HEK293 (cell line): ENCODE results near the gene BAK1.

ENCODE experiments used
- GLI4 ChIP-seq: fragments of 450-650 bp; formaldehyde crosslinking; IDR thresholded peaks from 2 replicates; pipeline ENCODE4 v1.5.1; 2016; ENCODE audit warnings: missing biosample characterization, missing genetic modification characterization
- HOXA7 ChIP-seq: sonication (generic); formaldehyde crosslinking; IDR thresholded peaks from 2 replicates; pipeline ENCODE4 v1.8.1; 2022; ENCODE audit warnings: missing genetic modification reagents, borderline replicate concordance
- KLF7 ChIP-seq: fragments of 450-650 bp; formaldehyde crosslinking; IDR thresholded peaks from 2 replicates; pipeline ENCODE4 v1.5.1; 2016; ENCODE audit warnings: missing biosample characterization, missing genetic modification characterization, borderline replicate concordance
- REPIN1 ChIP-seq: fragments of 450-650 bp; formaldehyde crosslinking; IDR thresholded peaks from 2 replicates; pipeline ENCODE4 v1.5.1; 2017; ENCODE audit warnings: missing biosample characterization, missing genetic modification characterization, low read depth
- SCRT1 ChIP-seq: fragments of 450-650 bp; formaldehyde crosslinking; IDR thresholded peaks from 2 replicates; pipeline ENCODE4 v1.5.1; 2016; ENCODE audit warnings: missing biosample characterization, missing genetic modification characterization, borderline replicate concordance
- ZFP3 ChIP-seq: fragments of 450-650 bp; formaldehyde crosslinking; IDR thresholded peaks from 2 replicates; pipeline ENCODE4 v1.5.1; 2016; ENCODE audit warnings: low read depth, missing biosample characterization, missing genetic modification characterization
- ZNF157 ChIP-seq: fragments of 450-650 bp; formaldehyde crosslinking; IDR thresholded peaks from 2 replicates; pipeline ENCODE4 v1.5.1; 2016; ENCODE audit warnings: missing biosample characterization, missing genetic modification characterization
- ZNF2 ChIP-seq: fragments of 450-650 bp; formaldehyde crosslinking; IDR thresholded peaks from 2 replicates; pipeline ENCODE4 v1.5.1; 2016; ENCODE audit warnings: missing biosample characterization, missing genetic modification characterization
- ZNF23 ChIP-seq: fragments of 450-650 bp; formaldehyde crosslinking; IDR thresholded peaks from 2 replicates; pipeline ENCODE4 v1.5.1; 2016; ENCODE audit warnings: missing biosample characterization, missing genetic modification characterization, borderline replicate concordance
- ZNF248 ChIP-seq: fragments of 450-650 bp; formaldehyde crosslinking; IDR thresholded peaks from 2 replicates; pipeline ENCODE4 v1.5.1; 2017; ENCODE audit warnings: missing biosample characterization, missing genetic modification characterization
- ZNF26 ChIP-seq: fragments of 450-650 bp; formaldehyde crosslinking; IDR thresholded peaks from 2 replicates; pipeline ENCODE4 v1.5.1; 2016; ENCODE audit warnings: missing biosample characterization, missing genetic modification characterization
- ZNF302 ChIP-seq: fragments of 450-650 bp; formaldehyde crosslinking; IDR thresholded peaks from 2 replicates; pipeline ENCODE4 v1.5.1; 2016; ENCODE audit warnings: missing biosample characterization, missing genetic modification characterization, low read depth
- ZNF335 ChIP-seq: fragments of 450-650 bp; formaldehyde crosslinking; conservative IDR thresholded peaks from 2 replicates; pipeline ENCODE4 v1.5.1; 2016; ENCODE audit warnings: missing biosample characterization, missing genetic modification characterization
- ZNF354C ChIP-seq: fragments of 450-650 bp; formaldehyde crosslinking; IDR thresholded peaks from 2 replicates; pipeline ENCODE4 v1.5.1; 2016; ENCODE audit warnings: missing biosample characterization, missing genetic modification characterization, low read depth, borderline replicate concordance
- ZNF423 ChIP-seq: fragments of 450-650 bp; formaldehyde crosslinking; IDR thresholded peaks from 2 replicates; pipeline ENCODE4 v1.5.1; 2016; ENCODE audit warnings: missing biosample characterization, missing genetic modification characterization
- ZNF426 ChIP-seq: fragments of 450-650 bp; formaldehyde crosslinking; IDR thresholded peaks from 2 replicates; pipeline ENCODE4 v1.5.1; 2017; ENCODE audit warnings: missing biosample characterization, missing genetic modification characterization, mild to moderate bottlenecking, inconsistent platforms, moderate library complexity
- ZNF48 ChIP-seq: fragments of 450-650 bp; formaldehyde crosslinking; IDR thresholded peaks from 2 replicates; pipeline ENCODE4 v1.5.1; 2016; ENCODE audit warnings: missing biosample characterization, missing genetic modification characterization
- ZNF530 ChIP-seq: fragments of 450-650 bp; formaldehyde crosslinking; IDR thresholded peaks from 2 replicates; pipeline ENCODE4 v1.5.1; 2016; ENCODE audit warnings: low read depth, missing biosample characterization, missing genetic modification characterization
- ZNF610 ChIP-seq: fragments of 450-650 bp; formaldehyde crosslinking; IDR thresholded peaks from 2 replicates; pipeline ENCODE4 v1.5.1; 2016; ENCODE audit warnings: missing biosample characterization, missing genetic modification characterization, borderline replicate concordance
- ZNF621 ChIP-seq: fragments of 450-650 bp; formaldehyde crosslinking; IDR thresholded peaks from 2 replicates; pipeline ENCODE4 v1.5.1; 2017; ENCODE audit warnings: missing biosample characterization, missing genetic modification characterization
- ZNF624 ChIP-seq: fragments of 450-650 bp; formaldehyde crosslinking; IDR thresholded peaks from 2 replicates; pipeline ENCODE4 v1.5.1; 2017; ENCODE audit warnings: missing biosample characterization, missing genetic modification characterization
- ZNF76 ChIP-seq: fragments of 450-650 bp; formaldehyde crosslinking; IDR thresholded peaks from 2 replicates; pipeline ENCODE4; 2016; ENCODE audit warnings: low read depth, missing biosample characterization, missing genetic modification characterization, borderline replicate concordance
- ZNF785 ChIP-seq: fragments of 450-650 bp; formaldehyde crosslinking; IDR thresholded peaks from 2 replicates; pipeline ENCODE4 v1.5.1; 2016; ENCODE audit warnings: missing biosample characterization, missing genetic modification characterization
- ZNF843 ChIP-seq: fragments of 450-650 bp; formaldehyde crosslinking; IDR thresholded peaks from 2 replicates; pipeline ENCODE4 v1.5.1; 2016; ENCODE audit warnings: missing biosample characterization, missing genetic modification characterization
- ZSCAN16 ChIP-seq: fragments of 450-650 bp; formaldehyde crosslinking; IDR thresholded peaks from 2 replicates; pipeline ENCODE4 v1.5.1; 2016; ENCODE audit warnings: missing biosample characterization, missing genetic modification characterization
- ZSCAN23 ChIP-seq: fragments of 450-650 bp; formaldehyde crosslinking; IDR thresholded peaks from 2 replicates; pipeline ENCODE4 v1.5.1; 2016; ENCODE audit warnings: missing biosample characterization, missing genetic modification characterization
- TF ChIP-seq, protein P1 (sequence below): fragments of 450-650 bp; formaldehyde crosslinking; IDR thresholded peaks from 2 replicates; pipeline ENCODE4 v1.5.1; 2017; ENCODE audit warnings: missing biosample characterization, mild to moderate bottlenecking, missing genetic modification characterization, moderate library complexity

BAK1 gene

GRCh38 chr6:33620158-33620855, 40.2 kb upstream of the BAK1 start (continued):
- no peak for TF ChIP-seq ZNF248 (tag by site-specific recombination)
- no peak for TF ChIP-seq ZNF610 (tag by site-specific recombination)
- TF ChIP-seq ZNF785 (tag by site-specific recombination) = no peak
- no peak for TF ChIP-seq SCRT1 (tag by site-specific recombination)
- no peak for TF ChIP-seq ZNF23 (tag by site-specific recombination)
- TF ChIP-seq ZNF843 (tag by site-specific recombination) = no peak
- peak; percentile 95 for TF ChIP-seq ZNF423
- TF ChIP-seq ZNF335 (tag by site-specific recombination) = peak; percentile 78
- TF ChIP-seq ZNF76 (tag by site-specific recombination) = 0 out of 2 replicates have a peak, but pooled peaks have one; percentile 27
- TF ChIP-seq HOXA7 (CRISPR knock-in tag) = no peak
- TF ChIP-seq ZSCAN16 = peak; percentile 75
- no peak for TF ChIP-seq ZNF2 (tag by site-specific recombination)
- TF ChIP-seq ZNF426 (tag by site-specific recombination) = no peak
- TF ChIP-seq, protein P1, sequence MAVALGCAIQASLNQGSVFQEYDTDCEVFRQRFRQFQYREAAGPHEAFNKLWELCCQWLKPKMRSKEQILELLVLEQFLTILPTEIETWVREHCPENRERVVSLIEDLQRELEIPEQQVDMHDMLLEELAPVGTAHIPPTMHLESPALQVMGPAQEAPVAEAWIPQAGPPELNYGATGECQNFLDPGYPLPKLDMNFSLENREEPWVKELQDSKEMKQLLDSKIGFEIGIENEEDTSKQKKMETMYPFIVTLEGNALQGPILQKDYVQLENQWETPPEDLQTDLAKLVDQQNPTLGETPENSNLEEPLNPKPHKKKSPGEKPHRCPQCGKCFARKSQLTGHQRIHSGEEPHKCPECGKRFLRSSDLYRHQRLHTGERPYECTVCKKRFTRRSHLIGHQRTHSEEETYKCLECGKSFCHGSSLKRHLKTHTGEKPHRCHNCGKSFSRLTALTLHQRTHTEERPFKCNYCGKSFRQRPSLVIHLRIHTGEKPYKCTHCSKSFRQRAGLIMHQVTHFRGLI (tag by site-specific recombination) = no peak
- TF ChIP-seq ZNF48 (tag by site-specific recombination) = no peak
- no peak for TF ChIP-seq ZNF302 (tag by site-specific recombination)
- TF ChIP-seq ZNF624 (tag by site-specific recombination) = no peak
- no peak for TF ChIP-seq ZNF26 (tag by site-specific recombination)
- no peak for TF ChIP-seq ZSCAN23 (tag by site-specific recombination)
- TF ChIP-seq REPIN1 (tag by site-specific recombination) = no peak
- no peak for TF ChIP-seq ZNF354C
- no peak for TF ChIP-seq GLI4 (tag by site-specific recombination)
- no peak for TF ChIP-seq KLF7 (tag by site-specific recombination)
- no peak for TF ChIP-seq ZNF530 (tag by site-specific recombination)
- no peak for TF ChIP-seq ZNF621 (tag by site-specific recombination)
- TF ChIP-seq ZNF157 (tag by site-specific recombination) = no peak
- no peak for TF ChIP-seq ZFP3
